Hindlimb muscle (tissue), 1 donor: Measurements from ENCODE around the gene PRICKLE4. TPM values are rescaled to one million over a fixed set of nuclear protein-coding genes. Genes with fewer than 3 reads are reported as not detected.
"Not testable (repeated sequence)": the region's sequence is repeated elsewhere in the genome, so short reads cannot be mapped to it uniquely, and the experiment has no call there.

Source experiments
- DNase-seq: peaks from one replicate; pipeline ENCODE4 v3.0.0-alpha.2; 2013
- polyA plus RNA-seq: library from polyadenylated mRNA; unstranded; fragments of 120-200 nt; gene quantifications from one replicate; pipeline ENCODE4 v1.2.1, GENCODE V29; 2013; ENCODE audit not compliant: insufficient read length

Gene PRICKLE4
- polyA plus RNA-seq, 1 donor: 2.0 TPM

DNA sequence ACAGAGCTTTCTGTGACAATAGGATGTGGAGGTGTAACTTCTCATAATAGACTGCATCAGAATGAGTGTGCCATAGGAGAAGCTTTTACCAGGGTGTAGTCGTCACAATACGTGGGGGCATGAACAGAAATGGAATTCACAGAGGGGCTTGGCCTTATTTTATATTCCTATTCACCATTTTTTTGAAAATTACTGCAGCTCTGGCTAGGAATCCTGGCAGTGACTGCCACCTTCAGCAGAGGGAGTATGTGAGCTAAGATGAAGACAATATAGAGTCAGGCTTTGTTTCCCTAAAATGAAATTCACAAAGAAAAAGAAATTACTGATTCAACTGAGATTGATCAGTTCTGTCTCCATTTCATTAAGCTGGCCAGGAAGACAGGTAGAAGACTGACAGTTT is 20.8 kb downstream of the PRICKLE4 start:
- no peak for DNase-seq

DNA sequence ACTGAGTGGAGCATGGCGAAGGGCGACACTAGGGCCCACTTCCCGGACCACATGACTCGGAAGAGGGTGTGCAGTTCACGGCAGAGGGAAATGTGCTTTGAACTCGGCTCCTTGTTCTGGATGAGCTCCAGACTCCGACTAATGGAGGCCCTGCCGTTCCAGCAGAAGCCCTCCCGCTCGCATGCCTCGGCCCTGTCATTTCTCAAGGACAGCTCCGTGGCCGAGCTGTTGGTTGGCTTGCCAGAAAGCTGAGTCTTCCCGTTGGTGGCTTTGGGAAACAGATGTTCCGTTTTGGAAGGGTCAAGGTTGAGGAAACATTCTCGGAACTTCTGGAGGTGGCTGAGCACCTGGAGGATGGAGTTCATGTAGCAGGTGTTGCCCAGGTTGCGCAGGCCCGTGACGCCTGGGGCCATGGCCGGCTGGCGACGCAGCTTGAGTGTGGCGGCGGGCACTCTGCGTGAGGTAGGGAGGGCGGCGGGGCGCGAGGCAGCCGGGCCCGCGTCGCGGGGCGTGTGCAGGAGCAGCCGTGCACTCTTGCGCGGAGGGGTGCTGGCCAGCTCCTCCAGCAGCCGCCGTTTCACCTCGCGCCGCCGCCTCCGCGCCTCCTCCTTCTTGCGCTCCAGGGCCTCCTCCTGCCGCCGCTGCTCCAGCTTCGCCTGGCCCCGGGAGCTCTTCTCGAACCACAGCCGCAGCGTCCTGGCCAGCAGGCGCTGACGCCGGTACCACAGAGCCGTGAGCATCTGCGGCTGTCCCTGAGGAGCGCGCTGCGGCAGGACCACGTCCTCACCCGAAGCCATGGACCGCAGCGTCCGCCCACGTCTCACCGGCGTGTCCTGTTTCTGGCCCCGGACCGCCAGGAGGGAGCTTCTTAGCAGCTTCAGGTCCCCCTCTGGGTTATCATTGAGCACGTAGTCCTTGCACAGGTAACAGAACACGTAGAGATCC is 25.5 kb downstream of the PRICKLE4 start:
- DNase-seq: no peak

DNA sequence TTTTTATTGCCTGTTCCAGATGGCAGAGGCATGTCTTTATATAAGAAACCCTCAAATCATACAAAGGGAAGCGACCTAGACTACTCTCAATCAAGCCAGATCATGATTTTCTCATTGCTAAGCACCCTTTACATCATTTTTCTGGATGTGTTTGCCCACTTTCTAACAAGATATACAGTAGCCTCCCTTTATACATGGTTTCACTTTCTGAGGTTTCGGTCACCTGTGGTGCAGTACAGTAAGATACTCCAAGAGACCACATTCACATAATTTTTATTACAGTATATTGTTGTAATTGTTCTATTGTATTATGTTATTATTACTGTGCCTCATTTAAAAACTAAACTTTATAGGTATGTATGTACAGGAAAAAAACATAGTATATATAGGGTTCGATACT is 30.5 kb downstream of the PRICKLE4 start:
- no peak for DNase-seq

DNA sequence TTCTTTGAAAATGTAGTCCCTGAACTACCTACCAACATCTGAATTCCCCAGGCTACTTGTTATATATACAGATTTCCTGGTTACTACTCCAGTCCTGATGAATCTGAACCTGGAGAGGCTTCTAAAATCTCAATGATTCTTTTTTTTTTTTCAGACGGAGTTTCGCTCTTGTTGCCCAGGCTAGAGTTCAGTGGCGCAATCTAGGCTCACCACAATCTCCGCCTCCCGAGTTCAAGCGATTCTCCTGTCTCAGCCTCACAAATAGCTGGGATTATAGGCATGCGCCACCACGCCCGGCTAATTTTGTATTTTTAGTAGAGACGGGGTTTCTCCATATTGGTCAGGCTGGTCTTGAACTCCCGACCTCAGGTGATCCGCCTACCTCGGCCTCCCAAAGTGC is 31.4 kb downstream of the PRICKLE4 start:
- not testable (repeated sequence) for DNase-seq

DNA sequence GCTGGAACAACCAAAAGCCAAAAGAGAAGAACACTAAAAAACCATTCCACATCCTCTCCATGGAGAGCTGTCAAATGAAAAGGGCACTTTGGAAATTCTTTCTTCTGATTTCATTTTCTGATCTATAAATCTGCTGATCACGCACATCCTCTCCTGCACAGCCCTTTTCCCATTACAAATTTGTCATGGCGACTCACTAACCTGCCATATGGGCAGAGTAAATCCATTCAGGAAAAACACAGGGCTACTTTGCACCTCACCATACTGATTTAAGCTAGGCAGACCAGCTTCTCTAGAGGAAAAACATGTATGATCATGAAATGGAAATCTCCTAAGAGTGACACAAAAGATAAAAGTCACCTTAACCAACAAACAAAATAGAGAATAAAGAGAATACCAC is 32.9 kb downstream of the PRICKLE4 start:
- no peak for DNase-seq

DNA sequence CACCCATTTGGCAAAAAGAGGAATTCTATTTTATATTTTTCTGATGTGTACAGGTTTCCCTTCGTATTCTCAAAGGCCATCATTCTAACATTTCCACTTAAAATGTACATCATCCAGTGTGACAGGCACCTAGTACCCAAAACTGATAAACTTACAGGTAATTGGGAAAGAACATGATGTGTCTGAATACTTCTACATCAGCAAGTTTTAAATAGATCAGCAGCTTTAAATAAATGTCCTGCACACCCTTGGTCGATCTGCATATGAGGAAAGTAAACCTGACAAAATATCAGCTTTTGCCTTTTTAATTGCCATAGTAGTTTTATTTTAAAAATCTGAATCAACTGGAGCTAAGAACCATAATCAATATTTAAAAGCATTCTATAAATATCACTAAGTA is 33.4 kb downstream of the PRICKLE4 start:
- no peak for DNase-seq

DNA sequence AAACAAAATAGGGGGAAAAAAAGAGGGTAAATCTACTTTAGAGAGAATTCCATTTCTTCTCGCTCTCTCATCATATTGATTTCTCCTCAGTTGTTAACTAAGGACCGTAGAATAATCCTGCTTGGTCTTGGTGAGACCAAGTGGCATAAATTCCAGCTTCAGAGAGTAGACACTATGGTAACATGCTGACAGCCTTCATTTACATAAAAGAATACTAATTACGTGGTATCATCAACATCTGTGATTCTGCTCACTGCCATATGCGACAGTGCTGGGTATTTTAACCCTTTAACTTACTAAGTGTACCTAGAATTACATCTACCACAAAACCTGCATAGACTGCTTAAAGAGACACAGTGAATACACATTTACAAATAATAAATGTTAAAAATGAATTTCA is 34.0 kb downstream of the PRICKLE4 start:
- DNase-seq: no peak

DNA sequence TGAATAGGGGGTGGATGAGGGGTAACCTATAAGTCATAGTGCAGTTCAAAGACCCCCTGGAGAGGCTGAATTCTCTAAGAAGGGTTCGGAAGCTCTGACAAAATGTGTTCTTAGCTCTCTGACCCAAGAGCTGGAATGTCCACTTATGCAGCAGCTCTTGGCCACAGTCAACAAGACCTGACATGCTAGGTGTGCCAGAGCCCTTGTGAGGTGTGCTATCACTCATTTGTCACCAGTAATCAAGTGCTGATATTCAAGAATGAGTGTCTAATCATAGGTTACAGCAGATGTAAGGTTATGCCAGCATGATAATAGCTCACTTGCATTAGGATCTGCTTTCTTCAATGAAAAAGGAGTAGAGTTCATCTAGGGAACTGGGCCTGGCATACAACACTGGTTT is 35.0 kb downstream of the PRICKLE4 start:
- DNase-seq: no peak

DNA sequence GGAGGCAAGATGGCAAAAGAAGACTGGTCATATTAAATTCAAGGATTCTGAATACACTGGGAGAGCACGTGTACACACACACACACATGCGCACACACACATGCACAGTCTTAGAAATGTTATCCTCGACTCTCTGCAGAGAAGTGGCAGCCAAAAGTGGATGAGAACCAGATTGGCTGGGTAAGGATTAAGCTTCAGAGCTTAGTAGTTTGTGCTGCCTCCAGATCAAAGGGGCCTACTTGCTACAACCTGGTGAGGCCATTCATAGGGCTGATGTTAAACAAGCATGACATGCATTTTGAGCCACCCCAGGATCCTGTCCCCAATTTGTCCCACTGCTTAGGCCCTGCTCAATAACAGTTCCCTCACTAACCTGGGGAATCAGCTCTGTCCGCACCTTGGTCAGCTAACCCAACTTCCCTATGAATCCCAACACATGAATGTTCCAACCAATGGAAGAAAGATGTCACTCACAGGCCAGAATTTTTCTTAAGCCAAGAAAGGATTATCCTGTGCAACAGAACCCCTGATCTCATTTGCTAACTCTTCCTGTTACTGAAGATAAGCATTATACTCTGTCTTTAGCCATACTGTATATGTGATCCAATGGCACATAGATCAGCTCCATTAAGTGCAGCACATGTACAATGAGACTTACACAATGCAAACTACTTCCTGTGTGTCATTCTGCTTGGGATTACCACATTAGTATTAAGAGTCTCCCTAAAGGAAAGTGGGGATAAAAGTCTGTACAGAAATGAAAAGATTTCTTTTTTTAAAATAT is 37.9 kb downstream of the PRICKLE4 start:
- no peak for DNase-seq

DNA sequence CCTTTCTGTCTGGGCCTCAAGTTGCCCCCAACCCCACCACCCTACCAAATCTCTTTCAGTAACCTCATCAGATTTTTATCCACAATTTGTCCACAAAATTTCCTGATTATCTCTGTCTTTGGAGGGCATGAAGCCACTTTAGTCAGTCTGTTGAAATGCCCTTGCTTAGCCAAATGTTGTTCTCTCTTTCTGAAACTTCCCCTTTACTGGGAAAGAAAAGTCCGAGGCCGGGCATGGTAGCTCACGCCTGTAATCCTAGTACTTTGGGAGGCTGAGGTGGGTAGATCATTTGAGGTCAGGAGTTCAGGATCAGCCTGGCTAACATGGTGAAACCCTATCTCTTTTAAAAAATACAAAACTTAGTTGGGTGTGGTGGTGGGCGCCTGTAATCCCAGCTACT is 40.7 kb downstream of the PRICKLE4 start:
- DNase-seq: no peak

DNA sequence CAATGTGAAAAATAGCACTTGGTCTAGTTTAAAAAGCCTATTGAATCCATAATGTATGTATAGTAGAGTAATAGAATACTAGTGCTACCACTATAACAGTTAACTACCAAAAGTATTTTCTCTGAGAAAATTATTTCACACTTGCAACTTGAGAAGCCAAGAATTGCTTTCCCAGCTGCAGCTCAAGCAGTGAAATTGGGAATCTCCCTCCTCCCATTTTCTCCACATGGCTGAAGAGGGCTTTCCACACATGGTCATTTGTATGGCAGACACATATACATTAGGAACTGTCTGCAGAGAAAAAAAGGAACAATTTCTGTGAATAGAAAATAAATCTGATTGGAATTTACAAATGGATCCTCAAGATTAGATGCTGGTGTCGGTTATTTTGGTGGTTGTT is 41.4 kb downstream of the PRICKLE4 start:
- DNase-seq: no peak

DNA sequence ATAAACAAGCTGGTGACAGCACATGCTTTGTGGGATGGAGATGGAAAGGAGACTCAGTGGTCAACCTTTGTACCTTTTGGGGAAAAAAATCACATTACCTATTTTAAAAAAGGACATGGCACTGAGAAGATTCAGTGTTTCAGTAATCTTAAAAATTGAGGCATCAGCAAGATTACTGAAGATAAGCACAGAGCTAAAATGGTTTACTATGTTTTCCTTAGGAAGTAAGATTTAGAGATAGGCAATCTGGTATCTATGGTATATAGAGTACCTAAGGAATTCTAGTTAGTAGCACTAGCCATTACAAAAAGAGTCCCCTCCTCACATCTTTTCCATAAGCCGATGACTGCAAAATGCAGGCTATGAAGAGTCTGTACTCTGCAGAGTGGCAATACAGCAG is 42.6 kb downstream of the PRICKLE4 start:
- DNase-seq: no peak

DNA sequence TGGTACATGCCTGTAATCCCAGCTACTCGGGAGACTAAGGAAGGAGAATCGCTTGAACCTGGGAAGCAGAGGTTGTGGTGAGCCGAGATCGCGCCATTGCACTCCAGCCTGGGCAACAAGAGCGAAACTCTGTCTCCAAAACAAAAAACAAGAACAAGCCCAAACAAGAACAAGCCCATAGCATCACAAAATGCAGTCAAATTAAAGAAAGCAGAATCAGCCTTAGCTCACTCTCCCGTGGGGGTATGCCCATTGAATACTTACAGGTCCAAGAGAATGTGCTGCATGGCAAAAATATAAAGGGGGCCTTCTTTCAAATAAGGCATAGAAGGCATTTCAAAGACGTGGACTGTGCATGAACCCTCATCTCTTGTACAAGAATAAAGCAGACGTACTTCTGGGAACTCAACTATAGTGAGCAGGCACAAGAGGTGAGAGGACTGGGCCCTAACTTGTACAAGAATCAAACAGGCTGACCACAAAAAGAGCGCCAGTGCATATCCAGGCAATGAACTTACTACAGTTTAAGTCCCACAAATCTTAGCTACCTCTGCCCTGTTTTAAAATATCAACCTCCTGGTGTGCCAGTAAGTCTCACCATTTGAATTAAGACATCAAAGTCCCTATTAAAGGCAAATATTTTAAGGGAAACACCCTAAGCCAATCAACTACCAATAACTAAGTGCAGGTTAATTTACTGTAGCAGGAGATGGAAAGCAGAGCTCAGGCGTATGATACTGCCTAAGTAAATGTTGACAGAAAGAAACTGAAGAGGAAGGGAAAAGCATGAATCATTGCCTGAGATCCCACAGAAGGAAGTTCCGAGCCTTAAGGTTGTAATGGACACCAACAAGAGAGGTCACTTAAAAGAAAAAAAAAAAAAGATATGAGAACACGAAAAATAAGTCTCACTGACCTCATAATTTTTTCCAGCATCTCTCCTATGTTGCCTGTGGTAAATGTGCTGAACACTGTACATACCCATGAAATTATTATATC is 44.3 kb downstream of the PRICKLE4 start:
- no peak for DNase-seq

DNA sequence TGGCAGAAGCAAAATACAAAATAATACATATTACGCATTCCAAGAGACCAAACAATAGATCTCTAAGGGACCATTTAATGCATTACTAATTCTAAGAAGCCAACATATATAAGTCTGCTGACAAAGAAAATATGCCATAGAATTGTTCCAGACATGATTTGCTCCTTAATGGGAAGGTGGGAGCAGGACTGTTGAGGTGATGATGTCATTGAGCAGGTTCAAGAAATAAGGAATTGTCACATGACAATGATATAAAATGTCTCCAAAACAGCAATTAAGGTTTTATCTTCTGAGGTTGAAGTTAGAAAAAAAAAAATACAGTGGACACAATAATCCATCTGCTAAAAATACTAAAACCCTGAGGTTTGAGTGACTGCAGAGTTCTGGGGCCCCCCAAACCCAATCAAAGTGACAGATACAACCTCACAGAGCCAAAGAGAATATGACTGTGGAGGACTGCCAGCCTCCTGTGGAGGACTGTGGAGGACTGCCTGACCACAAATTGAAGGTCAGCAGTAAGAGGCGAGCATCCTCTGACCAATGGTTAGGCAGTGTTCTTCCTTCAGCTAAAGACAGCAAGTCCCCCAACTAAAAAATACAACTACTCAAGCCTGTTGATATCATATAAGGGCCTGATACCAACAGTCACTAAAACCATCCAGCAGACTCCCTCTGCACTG is 45.9 kb downstream of the PRICKLE4 start:
- no peak for DNase-seq

DNA sequence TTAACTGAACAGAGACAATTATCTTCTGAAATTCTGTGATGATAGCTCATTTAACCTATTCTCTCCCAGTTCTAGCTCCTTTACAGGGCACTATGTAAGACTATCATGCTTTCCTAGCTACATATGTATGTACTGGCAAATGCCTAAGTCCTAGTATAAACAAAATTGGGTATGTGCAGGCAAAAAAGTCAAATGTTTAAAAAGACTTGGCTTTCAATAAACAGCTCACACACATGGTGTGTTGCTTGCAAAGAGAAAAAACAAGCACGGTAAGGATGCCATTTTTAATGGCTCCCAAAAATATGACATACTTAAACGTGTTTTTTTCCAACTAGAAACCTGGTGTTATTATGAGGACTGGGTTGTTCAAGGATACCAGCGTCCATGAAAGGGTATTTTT is 51.7 kb downstream of the PRICKLE4 start:
- no peak for DNase-seq

DNA sequence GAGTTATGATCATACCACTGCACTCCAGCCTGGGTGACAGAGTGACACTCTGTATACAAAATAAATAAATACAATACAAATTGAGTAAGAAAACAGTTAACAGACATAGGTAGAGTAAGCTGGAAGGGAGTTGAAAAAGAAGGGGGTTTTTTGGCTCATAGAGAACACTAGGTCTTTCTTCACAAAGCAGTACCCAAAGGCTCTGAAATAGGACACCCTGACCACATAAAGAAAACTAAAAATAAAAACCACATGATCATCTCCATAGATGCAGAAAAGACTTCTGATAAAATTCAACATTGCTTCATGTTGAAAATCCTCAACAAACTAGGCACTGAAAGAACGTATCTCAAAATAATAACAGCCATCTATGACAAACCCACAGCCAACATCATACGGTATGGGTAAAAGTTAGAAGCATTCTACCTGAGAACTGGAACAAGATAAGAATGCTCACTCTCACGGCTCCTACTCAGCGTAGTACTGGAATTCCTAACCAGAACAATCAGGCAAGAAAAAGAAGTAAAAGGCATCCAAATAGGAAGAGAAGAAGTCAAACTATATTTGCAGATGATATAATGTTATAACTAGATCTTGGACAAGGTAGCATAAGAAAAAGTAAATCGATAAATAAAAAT is 55.6 kb downstream of the PRICKLE4 start:
- no peak for DNase-seq

DNA sequence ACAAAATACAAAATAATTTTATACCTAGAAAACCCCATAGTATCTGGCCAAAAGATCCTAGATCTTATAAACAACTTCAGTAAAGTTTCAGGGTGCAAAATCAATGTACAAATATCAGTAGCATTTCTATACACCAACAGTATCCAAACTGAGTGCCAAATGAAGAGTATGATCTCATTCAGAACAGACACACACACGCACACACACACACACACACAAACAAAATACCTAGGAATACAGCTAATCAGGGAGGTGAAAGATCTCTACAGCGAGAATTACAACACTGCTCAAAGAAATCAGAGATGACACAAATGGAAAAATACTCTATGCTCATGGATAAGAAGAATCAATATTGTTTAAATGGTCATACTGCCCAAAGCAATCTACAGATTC is 56.1 kb downstream of the PRICKLE4 start:
- DNase-seq: no peak
